Measurements from ENCODE around the gene ANKRD40CL.

Gene ANKRD40CL

GRCh38 chr17:50799582-50799981, 32.3 kb upstream of the ANKRD40CL start:
- Mint-ChIP-seq H3K4me1 (ENCODE audit: low read depth) (no peaks in the 10 kb centered on the region), H3K27ac (no peak overlapping the region), H3K9me3 (no peaks in the 10 kb centered on the region), H3K36me3 (ENCODE audit: low read depth) (no peaks in the 10 kb centered on the region), H3K4me3 (no peak overlapping the region), H3K27me3 (no peaks in the 10 kb centered on the region)
- no peak for DNase-seq

- H3K27me3 Mint-ChIP-seq, result no peaks in the 10 kb centered on the region
- H3K27ac Mint-ChIP-seq, result no peak overlapping the region
- no peaks in the 10 kb centered on the region for H3K4me1 Mint-ChIP-seq (ENCODE audit: low read depth)
- H3K36me3 Mint-ChIP-seq (ENCODE audit: low read depth), result no peaks in the 10 kb centered on the region
- DNase-seq, result no peak
- H3K9me3 Mint-ChIP-seq, result no peaks in the 10 kb centered on the region
- H3K4me3 Mint-ChIP-seq, result no peak overlapping the region
Observed at GRCh38 chr17:50798424-50799288, 31.3 kb upstream of the ANKRD40CL start.

DNA sequence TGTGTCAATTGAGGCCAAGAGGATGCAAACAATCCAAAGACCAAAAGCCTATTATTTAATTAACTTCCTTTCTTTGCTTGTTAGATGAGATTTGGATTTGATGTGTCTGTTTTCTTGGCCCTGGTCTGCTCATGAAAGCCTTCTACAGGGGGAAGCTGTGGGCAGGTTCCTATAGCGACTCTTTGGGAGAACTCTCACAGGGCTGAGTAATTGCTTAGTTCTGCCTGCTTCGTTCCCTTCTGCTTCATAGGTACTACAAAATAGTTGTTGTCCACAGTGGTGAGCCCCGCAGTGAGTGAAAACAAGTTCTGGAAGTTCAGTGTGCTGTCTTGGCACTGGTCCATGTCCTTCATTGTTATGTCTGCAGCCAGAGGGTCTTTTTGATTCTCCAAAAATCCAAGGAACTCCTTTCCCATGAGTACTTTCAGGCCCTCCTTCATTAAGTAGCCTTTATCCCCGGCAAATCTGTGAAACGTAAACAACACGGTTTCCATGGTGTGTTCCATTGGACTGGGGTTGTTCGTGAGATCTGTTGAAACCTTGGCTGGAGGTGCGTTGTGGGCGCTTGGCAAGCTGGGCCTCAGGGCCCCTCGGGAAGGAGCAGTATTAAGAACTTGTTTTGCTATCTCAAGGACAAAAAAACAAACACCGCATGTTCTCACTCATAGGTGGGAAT, 30.0 kb upstream of the ANKRD40CL start:
- H3K4me1 Mint-ChIP-seq (ENCODE audit: low read depth), result no peaks in the 10 kb centered on the region
- H3K36me3 Mint-ChIP-seq (ENCODE audit: low read depth), result no peaks in the 10 kb centered on the region
- DNase-seq, result no peak
- H3K27me3 Mint-ChIP-seq, result no peaks in the 10 kb centered on the region
- no peak overlapping the region for H3K27ac Mint-ChIP-seq
- no peaks in the 10 kb centered on the region for H3K9me3 Mint-ChIP-seq
- no peak overlapping the region for H3K4me3 Mint-ChIP-seq

DNA sequence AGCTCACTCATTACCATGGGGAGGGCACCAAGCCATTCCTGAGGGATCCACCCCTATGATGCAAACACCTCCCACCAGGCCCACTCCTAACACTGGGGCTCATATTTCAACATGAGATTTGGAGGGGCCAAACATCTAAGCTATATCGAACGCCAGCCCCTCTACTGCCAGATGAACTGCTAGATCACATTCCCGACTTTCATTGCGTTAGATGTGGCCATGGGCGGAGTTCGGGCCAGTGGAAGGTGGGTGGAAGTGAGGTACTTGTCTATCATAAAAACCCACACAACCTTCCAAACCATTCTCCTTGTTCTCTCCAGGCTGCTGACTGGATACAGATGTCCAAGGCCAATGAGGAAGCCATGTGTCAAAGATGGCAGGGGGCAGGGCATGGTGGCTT, 27.0 kb upstream of the ANKRD40CL start:
- Mint-ChIP-seq H3K27ac (no peak overlapping the region), H3K9me3 (no peaks in the 10 kb centered on the region), H3K4me1 (ENCODE audit: low read depth) (no peaks in the 10 kb centered on the region), H3K36me3 (ENCODE audit: low read depth) (no peaks in the 10 kb centered on the region), H3K4me3 (no peak overlapping the region), H3K27me3 (no peaks in the 10 kb centered on the region)
- no peak for DNase-seq

DNA sequence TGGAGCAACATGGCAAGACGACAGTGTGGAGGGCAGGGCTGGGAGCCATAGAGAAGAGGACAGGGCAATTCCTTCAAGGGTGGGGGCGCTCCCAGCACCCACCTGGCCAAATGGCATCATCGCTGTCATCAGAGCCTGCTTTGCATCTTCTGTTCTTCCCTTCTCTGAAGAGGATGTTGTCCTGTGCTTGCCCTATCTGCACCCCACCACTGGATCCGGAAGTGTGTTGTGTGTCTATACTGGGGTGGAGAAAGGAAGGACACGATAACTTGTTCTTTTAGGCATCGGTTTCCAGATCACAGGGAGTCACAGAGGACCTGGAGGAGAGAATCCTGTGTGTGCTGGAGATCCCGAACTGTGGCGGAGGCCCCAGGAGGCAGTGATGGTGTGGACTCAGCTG, 25.7 kb upstream of the ANKRD40CL start:
- no peak for DNase-seq
- no peak overlapping the region for H3K27ac Mint-ChIP-seq
- H3K9me3 Mint-ChIP-seq, result no peaks in the 10 kb centered on the region
- H3K27me3 Mint-ChIP-seq, result no peaks in the 10 kb centered on the region
- H3K4me1 Mint-ChIP-seq (ENCODE audit: low read depth), result no peaks in the 10 kb centered on the region
- no peaks in the 10 kb centered on the region for H3K36me3 Mint-ChIP-seq (ENCODE audit: low read depth)
- H3K4me3 Mint-ChIP-seq, result no peak overlapping the region

GRCh38 chr17:50792132-50792531, 24.8 kb upstream of the ANKRD40CL start:
- H3K36me3 Mint-ChIP-seq (ENCODE audit: low read depth), result no peaks in the 10 kb centered on the region
- no peak overlapping the region for H3K4me3 Mint-ChIP-seq
- no peaks in the 10 kb centered on the region for H3K4me1 Mint-ChIP-seq (ENCODE audit: low read depth)
- H3K27ac Mint-ChIP-seq, result no peak overlapping the region
- no peak for DNase-seq
- no peaks in the 10 kb centered on the region for H3K9me3 Mint-ChIP-seq
- no peaks in the 10 kb centered on the region for H3K27me3 Mint-ChIP-seq

DNA sequence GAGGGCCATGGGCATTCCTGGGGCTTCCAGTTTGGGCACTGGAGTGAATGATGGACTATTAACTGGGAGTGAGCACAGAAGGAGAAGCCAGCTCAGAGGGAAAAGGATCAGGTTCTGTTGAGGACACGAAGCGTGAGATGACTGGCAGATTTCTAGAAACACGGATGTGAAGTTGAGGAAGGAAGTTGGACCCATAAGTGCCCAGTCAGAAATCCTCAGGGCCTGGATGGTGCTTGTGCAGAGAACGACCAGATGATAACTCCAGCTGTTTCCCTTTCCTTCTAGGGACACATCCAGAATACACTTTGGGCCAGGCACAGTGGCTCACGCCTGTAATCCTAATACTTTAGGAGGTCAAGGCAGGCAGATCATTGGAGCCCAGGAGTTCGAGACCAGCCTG, 23.3 kb upstream of the ANKRD40CL start:
- no peaks in the 10 kb centered on the region for H3K27me3 Mint-ChIP-seq
- H3K4me1 Mint-ChIP-seq (ENCODE audit: low read depth), result no peaks in the 10 kb centered on the region
- no peak for DNase-seq
- no peaks in the 10 kb centered on the region for H3K36me3 Mint-ChIP-seq (ENCODE audit: low read depth)
- H3K4me3 Mint-ChIP-seq, result no peak overlapping the region
- no peak overlapping the region for H3K27ac Mint-ChIP-seq
- H3K9me3 Mint-ChIP-seq, result no peaks in the 10 kb centered on the region

DNA sequence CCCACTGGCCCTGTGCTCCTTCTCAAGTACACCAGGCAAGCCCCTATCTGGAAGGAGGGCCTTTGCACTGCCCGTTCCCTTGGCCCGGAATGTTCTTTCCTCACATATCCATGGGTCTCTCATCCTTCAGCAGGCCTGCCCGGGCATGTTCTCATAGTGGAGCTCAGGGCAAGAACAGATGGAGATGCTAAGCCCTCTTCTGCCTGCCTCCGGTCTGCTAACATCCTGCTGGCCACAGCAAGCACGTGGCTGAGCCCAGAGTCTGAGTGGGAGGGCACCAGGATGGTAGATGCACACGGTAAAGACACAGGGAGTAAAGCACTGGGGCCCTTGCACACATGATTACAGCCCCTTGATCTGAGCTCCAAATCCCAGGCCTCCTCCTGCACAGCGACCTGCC, 19.8 kb upstream of the ANKRD40CL start:
- DNase-seq, result no peak
- Mint-ChIP-seq H3K27me3 (peaks cover 2% of the 10 kb centered on the region), H3K27ac (no peak overlapping the region), H3K9me3 (no peaks in the 10 kb centered on the region), H3K4me3 (no peak overlapping the region), H3K36me3 (ENCODE audit: low read depth) (no peaks in the 10 kb centered on the region), H3K4me1 (ENCODE audit: low read depth) (peaks cover 5% of the 10 kb centered on the region)

GRCh38 chr17:50785946-50786570, 18.7 kb upstream of the ANKRD40CL start:
- no peak overlapping the region for H3K4me3 Mint-ChIP-seq
- no peaks in the 10 kb centered on the region for H3K9me3 Mint-ChIP-seq
- H3K36me3 Mint-ChIP-seq (ENCODE audit: low read depth), result no peaks in the 10 kb centered on the region
- H3K27me3 Mint-ChIP-seq, result peaks cover 6% of the 10 kb centered on the region
- peaks cover 9% of the 10 kb centered on the region for H3K4me1 Mint-ChIP-seq (ENCODE audit: low read depth)
- no peak for DNase-seq
- no peak overlapping the region for H3K27ac Mint-ChIP-seq

GRCh38 chr17:50785126-50785525, 17.8 kb upstream of the ANKRD40CL start:
- Mint-ChIP-seq H3K27me3 (peaks cover 8% of the 10 kb centered on the region), H3K9me3 (no peaks in the 10 kb centered on the region), H3K4me1 (ENCODE audit: low read depth) (peaks cover 14% of the 10 kb centered on the region), H3K27ac (no peak overlapping the region), H3K4me3 (no peak overlapping the region), H3K36me3 (ENCODE audit: low read depth) (no peaks in the 10 kb centered on the region)
- DNase-seq, result no peak

DNA sequence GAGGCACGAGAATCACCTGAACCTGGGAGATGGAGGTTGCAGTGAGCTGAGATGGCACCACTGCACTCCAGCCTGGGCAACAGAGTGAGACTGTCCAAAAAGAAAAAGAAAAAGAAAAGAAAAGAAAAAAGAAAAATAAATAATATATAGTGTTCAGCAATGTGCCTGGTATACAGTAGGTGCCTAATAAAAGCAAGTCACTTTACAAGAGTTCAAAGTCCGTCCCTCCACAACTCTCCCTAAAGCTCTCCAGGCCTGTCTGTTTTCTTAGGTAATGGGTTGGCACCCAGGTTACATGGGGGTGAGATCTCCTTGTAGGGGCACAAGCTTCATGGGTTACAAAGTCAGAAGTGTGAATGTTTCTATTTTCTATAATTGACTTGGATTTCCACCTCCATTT, 16.6 kb upstream of the ANKRD40CL start:
- Mint-ChIP-seq H3K4me3 (no peak overlapping the region), H3K27me3 (peaks cover 8% of the 10 kb centered on the region), H3K27ac (no peak overlapping the region), H3K9me3 (no peaks in the 10 kb centered on the region), H3K4me1 (ENCODE audit: low read depth) (peaks cover 21% of the 10 kb centered on the region), H3K36me3 (ENCODE audit: low read depth) (no peaks in the 10 kb centered on the region)
- no peak for DNase-seq

GRCh38 chr17:50783193-50783660, 15.9 kb upstream of the ANKRD40CL start:
- no peak overlapping the region for H3K27ac Mint-ChIP-seq
- no peaks in the 10 kb centered on the region for H3K36me3 Mint-ChIP-seq (ENCODE audit: low read depth)
- H3K4me3 Mint-ChIP-seq, result no peak overlapping the region
- no peaks in the 10 kb centered on the region for H3K9me3 Mint-ChIP-seq
- peak; percentile 88 for DNase-seq
- peaks cover 21% of the 10 kb centered on the region for H3K4me1 Mint-ChIP-seq (ENCODE audit: low read depth)
- peaks cover 8% of the 10 kb centered on the region for H3K27me3 Mint-ChIP-seq

GRCh38 chr17:50781167-50781566, 13.8 kb upstream of the ANKRD40CL start:
- no peaks in the 10 kb centered on the region for H3K9me3 Mint-ChIP-seq
- H3K27me3 Mint-ChIP-seq, result peaks cover 8% of the 10 kb centered on the region
- H3K4me3 Mint-ChIP-seq, result peak overlapping the region; percentile 48
- H3K27ac Mint-ChIP-seq, result no peak overlapping the region
- H3K4me1 Mint-ChIP-seq (ENCODE audit: low read depth), result peaks cover 21% of the 10 kb centered on the region
- no peaks in the 10 kb centered on the region for H3K36me3 Mint-ChIP-seq (ENCODE audit: low read depth)
- DNase-seq, result peak; percentile 32

GRCh38 chr17:50779747-50780353, 12.5 kb upstream of the ANKRD40CL start:
- peak; percentile 38 for DNase-seq
- peak overlapping the region; percentile 26 for H3K27ac Mint-ChIP-seq
- H3K36me3 Mint-ChIP-seq (ENCODE audit: low read depth), result no peaks in the 10 kb centered on the region
- peaks cover 8% of the 10 kb centered on the region for H3K27me3 Mint-ChIP-seq
- no peaks in the 10 kb centered on the region for H3K9me3 Mint-ChIP-seq
- peaks cover 21% of the 10 kb centered on the region for H3K4me1 Mint-ChIP-seq (ENCODE audit: low read depth)
- H3K4me3 Mint-ChIP-seq, result no peak overlapping the region
